ENCODE data around the gene CHST5. TPM values are rescaled to one million over a fixed set of nuclear protein-coding genes. Genes with fewer than 3 reads are reported as not detected.

Gene CHST5
- polyA plus RNA-seq, 1 donor (not counting 4 experiments of a cell fraction or from before 2014, with no cell fraction given) = 0.12 TPM

- H3K79me2 ChIP-seq (ENCODE audit: control insufficient read depth, insufficient read depth, low read length) = peaks cover 20% of the 10 kb centered on the region
- no peaks in the 10 kb centered on the region for H4K20me1 ChIP-seq (ENCODE audit: control insufficient read depth, extremely low read depth, insufficient read depth, low read length)
- no peaks in the 10 kb centered on the region for H3K27me3 ChIP-seq (ENCODE audit: control insufficient read depth, extremely low read depth, insufficient read depth, low read length)
- no peak overlapping the region for H3K4me3 ChIP-seq (ENCODE audit: control insufficient read depth in 2 of 3, extremely low read depth in 1 of 3, insufficient read depth in 2 of 3, low read depth in 1 of 3, low read length in 3 of 3)
- no peak for FAIRE-seq
- no peak overlapping the region for H3K9ac ChIP-seq (ENCODE audit: control insufficient read depth, extremely low read depth, insufficient read depth, low read length)
- no peak for TF ChIP-seq CTCF (optimal IDR thresholded peaks at IDR 0.05 in 1 of 3, IDR thresholded peaks at IDR 0.05 in 1 of 3, conservative IDR thresholded peaks at IDR 0.05 in 1 of 3; ENCODE audit: extremely low read depth in 1 of 3, insufficient read depth in 2 of 3, low read length in 3 of 3)
- no peak for TF ChIP-seq EZH2 (IDR thresholded peaks at IDR 0.05; ENCODE audit: low read length)
- H2AFZ ChIP-seq (ENCODE audit: control insufficient read depth, low read length) = no peak overlapping the region
- no peak overlapping the region for H3K27ac ChIP-seq (ENCODE audit: control insufficient read depth, insufficient read depth, low read length)
- dilution Hi-C loops (cut with MboI; ENCODE audit: extremely low pct_ligation_motif_present, low sequenced_read_pairs) = no loop called here
- no peak overlapping the region for H3K4me2 ChIP-seq (ENCODE audit: control insufficient read depth, extremely low read depth, insufficient read depth, low read depth, low read length)
- peaks cover 21% of the 10 kb centered on the region for H3K4me1 ChIP-seq (ENCODE audit: control insufficient read depth, extremely low read depth, insufficient read depth, low read length)
- DNase-seq (ENCODE audit: low read depth, low spot score) = no peak
- peaks cover 13 to 34% of the 10 kb centered on the region in 2 experiments for H3K36me3 ChIP-seq (ENCODE audit: control insufficient read depth in 2 of 2, extremely low read depth in 1 of 2, insufficient read depth in 2 of 2, low read length in 2 of 2)
- no peaks in the 10 kb centered on the region for H3K9me3 ChIP-seq (ENCODE audit: control insufficient read depth, low read depth, low read length)
- no peaks in the 10 kb centered on the region for H3K9me1 ChIP-seq (ENCODE audit: control insufficient read depth, extremely low read depth, insufficient read depth, low read length)
Observed at GRCh38 chr16:75567911-75568310, 32.0 kb upstream of the CHST5 start.

- Histone ChIP-seq H3K36me3 (ENCODE audit: control insufficient read depth in 2 of 2, extremely low read depth in 1 of 2, insufficient read depth in 2 of 2, low read length in 2 of 2) (peaks cover 8 to 26% of the 10 kb centered on the region in 2 experiments), H3K79me2 (ENCODE audit: control insufficient read depth, insufficient read depth, low read length) (peaks cover 20% of the 10 kb centered on the region), H3K9ac (ENCODE audit: control insufficient read depth, extremely low read depth, insufficient read depth, low read length) (peak overlapping the region; percentile 88), H3K4me1 (ENCODE audit: control insufficient read depth, extremely low read depth, insufficient read depth, low read length) (peaks cover 21% of the 10 kb centered on the region), H4K20me1 (ENCODE audit: control insufficient read depth, extremely low read depth, insufficient read depth, low read length) (no peaks in the 10 kb centered on the region), H3K9me3 (ENCODE audit: control insufficient read depth, low read depth, low read length) (no peaks in the 10 kb centered on the region), H2AFZ (ENCODE audit: control insufficient read depth, low read length) (no peak overlapping the region), H3K4me2 (ENCODE audit: control insufficient read depth, extremely low read depth, insufficient read depth, low read depth, low read length) (peak overlapping the region; percentile 88), H3K9me1 (ENCODE audit: control insufficient read depth, extremely low read depth, insufficient read depth, low read length) (no peaks in the 10 kb centered on the region), H3K27ac (ENCODE audit: control insufficient read depth, insufficient read depth, low read length) (peak overlapping the region; percentile 91), H3K4me3 (ENCODE audit: control insufficient read depth in 2 of 3, extremely low read depth in 1 of 3, insufficient read depth in 2 of 3, low read depth in 1 of 3, low read length in 3 of 3) (peak overlapping the region; percentile 91 to 98 (median 92)), H3K27me3 (ENCODE audit: control insufficient read depth, extremely low read depth, insufficient read depth, low read length) (no peaks in the 10 kb centered on the region)
- DNase-seq (ENCODE audit: low read depth, low spot score) (no peak), FAIRE-seq (no peak)
- TF ChIP-seq CTCF (optimal IDR thresholded peaks at IDR 0.05 in 1 of 3, IDR thresholded peaks at IDR 0.05 in 1 of 3, conservative IDR thresholded peaks at IDR 0.05 in 1 of 3; ENCODE audit: extremely low read depth in 1 of 3, insufficient read depth in 2 of 3, low read length in 3 of 3) = no peak
- TF ChIP-seq EZH2 (IDR thresholded peaks at IDR 0.05; ENCODE audit: low read length) = no peak
- dilution Hi-C loops (cut with MboI; ENCODE audit: extremely low pct_ligation_motif_present, low sequenced_read_pairs) = no loop called here
Observed at GRCh38 chr16:75566758-75567255, 30.9 kb upstream of the CHST5 start.
